H1 (cell line): ENCODE data around the gene AP2A1. TPM values are rescaled to one million over a fixed set of nuclear protein-coding genes. Genes with fewer than 3 reads are reported as not detected.

Experiments
- CTCF ChIA-PET: fragments of 300-600 bp; sonication (Branson Sonifier 250); formaldehyde crosslinking; loops from one replicate; lab custom pipeline; 2021; ENCODE audit not compliant: partially characterized antibody; lab: Charles Lee
- POLR2A ChIA-PET: fragments of 300-600 bp; sonication (Branson Sonifier 250); formaldehyde crosslinking; loops from one replicate; lab custom pipeline; 2021; ENCODE audit warnings: inconsistent platforms; ENCODE audit not compliant: partially characterized antibody; lab: Charles Lee
- DNase-seq, 2 experiments: peaks; one replicate each; pipeline versions ENCODE4 v3.0.0 to v3.0.0-alpha.2; 2010 to 2022; ENCODE audit warnings: low spot score in 2 of 2, low read depth in 1 of 2, mixed read lengths in 1 of 2
- FAIRE-seq: peaks from 2 replicates; lab custom pipeline; 2011; peaks lifted over from hg19 to GRCh38; lab: Jason Lieb, UNC
- H2AFZ ChIP-seq: 2 replicates; pipeline ENCODE4 v1.8.1; 2012; ENCODE audit warnings: low read length, inconsistent platforms
- H2AK5ac ChIP-seq: 2 replicates; pipeline ENCODE4 v1.6.1; 2013; ENCODE audit warnings: low read depth, low read length
- H2BK120ac ChIP-seq: replicated peaks from 2 replicates; pipeline ENCODE3; 2013; ENCODE audit warnings: low read depth, low read length, inconsistent platforms
- H2BK12ac ChIP-seq: 2 replicates; pipeline ENCODE4 v1.6.1; 2013; ENCODE audit warnings: low read depth, low read length
- H2BK15ac ChIP-seq: 2 replicates; pipeline ENCODE4 v1.6.1; 2013; ENCODE audit warnings: low read length
- H2BK20ac ChIP-seq: 2 replicates; pipeline ENCODE4 v1.6.1; 2013; ENCODE audit warnings: low read length
- H2BK5ac ChIP-seq: 2 replicates; pipeline ENCODE4 v1.6.1; 2013; ENCODE audit warnings: low read depth, low read length
- H3K14ac ChIP-seq: 2 replicates; pipeline ENCODE4 v1.6.1; 2013; ENCODE audit warnings: inconsistent platforms; ENCODE audit not compliant: insufficient read length
- H3K18ac ChIP-seq: 2 replicates; pipeline ENCODE4 v1.6.1; 2013; ENCODE audit warnings: low read length; ENCODE audit errors: extremely low read depth
- H3K23ac ChIP-seq: 2 replicates; pipeline ENCODE4 v1.6.1; 2013; ENCODE audit warnings: inconsistent platforms; ENCODE audit not compliant: insufficient read length
- H3K23me2 ChIP-seq: 2 replicates; pipeline ENCODE4 v1.6.1; 2013; ENCODE audit warnings: low read depth, low read length
- H3K27ac ChIP-seq: 2 replicates; pipeline ENCODE4 v1.6.1; 2011; ENCODE audit warnings: low read depth, low read length, inconsistent platforms
- H3K27me3 ChIP-seq, 4 experiments: replicated peaks in 1 of 4; 1 replicate in 1 of 4; 2 replicates in 3 of 4; pipeline versions ENCODE4 v1.6.1 to v1.8.1; 2011 to 2013; ENCODE audit warnings: low read length in 3 of 4, mild to moderate bottlenecking in 3 of 4, inconsistent platforms in 2 of 4, mixed read lengths in 2 of 4, moderate library complexity in 1 of 4; ENCODE audit not compliant: control insufficient read depth in 3 of 4, insufficient read depth in 3 of 4; ENCODE audit errors: extremely low read depth in 1 of 4
- H3K36me3 ChIP-seq, 4 experiments: 2 replicates each; pipeline versions ENCODE4 v1.6.1 to v1.8.1; 2011 to 2013; ENCODE audit warnings: mild to moderate bottlenecking in 4 of 4, low read length in 3 of 4, moderate library complexity in 2 of 4, control low read depth in 1 of 4, inconsistent platforms in 1 of 4; ENCODE audit not compliant: insufficient read depth in 4 of 4, control insufficient read depth in 2 of 4
- H3K4ac ChIP-seq: replicated peaks from 2 replicates; pipeline ENCODE3; 2013; ENCODE audit warnings: low read length, low read depth, mixed read lengths, inconsistent platforms; ENCODE audit not compliant: insufficient read length
- H3K4me1 ChIP-seq, 4 experiments: replicated peaks in 1 of 4; 1 replicate in 1 of 4; 2 replicates in 3 of 4; pipeline versions ENCODE4 v1.6.1 to v1.8.1; 2011 to 2013; ENCODE audit warnings: low read length in 3 of 4, inconsistent platforms in 2 of 4, mixed read lengths in 1 of 4; ENCODE audit not compliant: insufficient read depth in 4 of 4, control insufficient read depth in 3 of 4
- H3K4me2 ChIP-seq, 2 experiments: 2 replicates each; pipeline versions ENCODE4 v1.6.1 to v1.8.1; 2011 to 2013; ENCODE audit warnings: low read depth in 2 of 2, low read length in 2 of 2, control low read depth in 1 of 2, inconsistent platforms in 1 of 2, mild to moderate bottlenecking in 1 of 2; ENCODE audit not compliant: insufficient read depth in 1 of 2
- H3K4me3 ChIP-seq, 4 experiments: fragments of 200-600, 300-600 bp in 1 of 4; sonication (generic), shearing (Covaris generic), sonication (Bioruptor Twin) in 1 of 4; 2 replicates each; pipeline versions ENCODE4 v1.5.1 to v1.8.1; 2011 to 2016; ENCODE audit warnings: low read length in 4 of 4, low read depth in 3 of 4, control low read depth in 2 of 4, inconsistent platforms in 2 of 4, mild to moderate bottlenecking in 2 of 4, mixed read lengths in 1 of 4, moderate library complexity in 1 of 4; ENCODE audit not compliant: insufficient read depth in 2 of 4; ENCODE audit errors: extremely low read depth in 1 of 4
- H3K56ac ChIP-seq: replicated peaks from 2 replicates; pipeline ENCODE3; 2013; ENCODE audit warnings: low read depth, mild to moderate bottlenecking, mixed read lengths, low read length, inconsistent platforms; ENCODE audit not compliant: insufficient read length
- H3K79me1 ChIP-seq: 2 replicates; pipeline ENCODE4 v1.6.1; 2013; ENCODE audit warnings: low read depth, low read length, control low read depth
- H3K79me2 ChIP-seq, 2 experiments: 2 replicates each; pipeline versions ENCODE4 v1.6.1 to v1.8.1; 2012 to 2013; ENCODE audit warnings: low read length in 2 of 2, mild to moderate bottlenecking in 2 of 2, inconsistent platforms in 1 of 2; ENCODE audit not compliant: insufficient read depth in 2 of 2, control insufficient read depth in 1 of 2
- H3K9ac ChIP-seq, 4 experiments: replicated peaks in 1 of 4; 1 replicate in 1 of 4; 2 replicates in 3 of 4; pipeline versions ENCODE4 v1.6.1 to v1.8.1; 2011 to 2013; ENCODE audit warnings: low read depth in 3 of 4, low read length in 3 of 4, control low read depth in 2 of 4, mild to moderate bottlenecking in 2 of 4, moderate library complexity in 2 of 4, inconsistent platforms in 1 of 4; ENCODE audit errors: extremely low read depth in 1 of 4
- H3K9me3 ChIP-seq, 2 experiments: 2 replicates each; pipeline versions ENCODE4 v1.6.1 to v1.8.1; 2012 to 2013; ENCODE audit warnings: mild to moderate bottlenecking in 2 of 2, moderate library complexity in 2 of 2, control low read depth in 1 of 2, inconsistent platforms in 1 of 2, low read depth in 1 of 2, low read length in 1 of 2, mixed read lengths in 1 of 2; ENCODE audit not compliant: insufficient read depth in 2 of 2
- H4K20me1 ChIP-seq, 2 experiments: replicated peaks in 1 of 2; 2 replicates each; pipeline versions ENCODE3 to v1.8.1; 2011 to 2013; ENCODE audit warnings: inconsistent platforms in 2 of 2, low read length in 2 of 2, mild to moderate bottlenecking in 1 of 2; ENCODE audit not compliant: insufficient read depth in 2 of 2, control insufficient read depth in 1 of 2
- H4K5ac ChIP-seq: 2 replicates; pipeline ENCODE4 v1.6.1; 2013; ENCODE audit warnings: low read length, low read depth, mixed read lengths, inconsistent platforms; ENCODE audit not compliant: insufficient read length
- H4K8ac ChIP-seq: 2 replicates; pipeline ENCODE4 v1.8.0; 2013; ENCODE audit warnings: mild to moderate bottlenecking, moderate library complexity, low read length, inconsistent platforms; ENCODE audit not compliant: insufficient read depth; ENCODE audit errors: extremely low read depth
- H4K91ac ChIP-seq: replicated peaks from 2 replicates; pipeline ENCODE3; 2013; ENCODE audit warnings: low read length, mixed read lengths, inconsistent platforms; ENCODE audit not compliant: insufficient read length
- ASH2L ChIP-seq: fragments of 200-600, 300-600 bp; sonication (generic); IDR thresholded peaks from one replicate; pipeline ENCODE4 v1.7.1; 2017; ENCODE audit warnings: low read length
- ATF3 ChIP-seq: IDR thresholded peaks from 2 replicates; pipeline ENCODE4 v1.6.1; 2011; ENCODE audit warnings: low read depth, mild to moderate bottlenecking, low read length; ENCODE audit not compliant: insufficient read depth
- CEBPB ChIP-seq: IDR thresholded peaks from 2 replicates; pipeline ENCODE4 v1.6.1; 2012; ENCODE audit warnings: low read depth, low read length
- CTBP2 ChIP-seq: IDR thresholded peaks from 2 replicates; pipeline ENCODE4 v1.7.0; 2011; ENCODE audit warnings: borderline replicate concordance, mild to moderate bottlenecking, moderate library complexity, mixed read lengths, low read length; ENCODE audit not compliant: insufficient read depth, insufficient read length
- E2F6 ChIP-seq: IDR thresholded peaks from 2 replicates; pipeline ENCODE4 v1.6.1; 2012; ENCODE audit warnings: inconsistent platforms
- EGR1 ChIP-seq: IDR thresholded peaks from 2 replicates; pipeline ENCODE4 v1.6.1; 2011; ENCODE audit warnings: low read depth, low read length, borderline replicate concordance
- EZH2 ChIP-seq: fragments of 200-600 bp; sonication (generic); IDR thresholded peaks from 2 replicates; pipeline ENCODE4 v1.7.1; 2012; ENCODE audit warnings: low read depth, mild to moderate bottlenecking, moderate library complexity, low read length, inconsistent platforms; ENCODE audit not compliant: severe bottlenecking
- MAFK ChIP-seq: IDR thresholded peaks from 2 replicates; pipeline ENCODE4 v1.6.1; 2012; ENCODE audit warnings: low read depth, mild to moderate bottlenecking, improper control_type of control experiment, low read length
- MAX ChIP-seq: IDR thresholded peaks from 2 replicates; pipeline ENCODE4 v1.6.1; 2012; ENCODE audit warnings: inconsistent platforms
- RAD21 ChIP-seq, 2 experiments: IDR thresholded peaks in 1 of 2; conservative IDR thresholded peaks in 1 of 2; 2 replicates each; pipeline ENCODE4 v1.6.1; 2011; ENCODE audit warnings: low read depth in 2 of 2, low read length in 2 of 2, improper control_type of control experiment in 1 of 2, inconsistent platforms in 1 of 2, mild to moderate bottlenecking in 1 of 2, moderate library complexity in 1 of 2
- RBBP5 ChIP-seq: IDR thresholded peaks from 2 replicates; pipeline ENCODE4 v1.7.1; 2012; ENCODE audit warnings: low read depth, mild to moderate bottlenecking, inconsistent platforms, low read length, moderate library complexity, borderline replicate concordance
- SRF ChIP-seq: IDR thresholded peaks from 2 replicates; pipeline ENCODE4 v1.6.1; 2011; ENCODE audit warnings: mild to moderate bottlenecking, low read depth, low read length, moderate library complexity
- WGBS, 2 experiments: shearing (Covaris generic) in 1 of 2; methylation state at CpG; one replicate each; pipeline versions ENCODE4 v1.1.6 to v1.1.7; 2013 to 2015; ENCODE audit warnings: low lambda C conversion rate in 2 of 2, mixed read lengths in 2 of 2, inconsistent platforms in 1 of 2, low coverage in 1 of 2, missing lambda C conversion rate in 1 of 2; ENCODE audit not compliant: insufficient replicate concordance in 2 of 2, insufficient coverage in 1 of 2, insufficient read length in 1 of 2; ENCODE audit errors: extremely low coverage in 1 of 2, missing lambda C conversion rate in 1 of 2; 5-methylcytosine and 5-hydroxymethylcytosine counted together
- polyA plus RNA-seq, 7 experiments: library from polyadenylated mRNA; depleted of rRNA in 3 of 7; stranded (reverse) in 5 of 7; unstranded in 2 of 7; fragments of >200 nt in 5 of 7; fragments of 200-250 nt in 2 of 7; gene quantifications; 1 replicate in 5 of 7; 2 replicates in 1 of 7; 4 replicates in 1 of 7; pipeline versions ENCODE4 v1.2.1 to v1.2.3, GENCODE V29; 2011 to 2013; ENCODE audit warnings: missing spikeins in 2 of 7, mixed read lengths in 2 of 7
- total RNA-seq: library from RNA; stranded (reverse); fragmentation: NEBNext Ultra II Directional; extraction: Animal tissue kit (Norgen Biotek cat#: 25700); gene quantifications from 2 replicates; pipeline ENCODE4 v1.2.1, GENCODE V29; 2021

The AP2A1 gene
- total and polyA plus RNA-seq, 2 of the 8 experiments (the other 6 are each of a cell fraction or from before 2014, with no cell fraction given): 105 to 106 TPM

DNA sequence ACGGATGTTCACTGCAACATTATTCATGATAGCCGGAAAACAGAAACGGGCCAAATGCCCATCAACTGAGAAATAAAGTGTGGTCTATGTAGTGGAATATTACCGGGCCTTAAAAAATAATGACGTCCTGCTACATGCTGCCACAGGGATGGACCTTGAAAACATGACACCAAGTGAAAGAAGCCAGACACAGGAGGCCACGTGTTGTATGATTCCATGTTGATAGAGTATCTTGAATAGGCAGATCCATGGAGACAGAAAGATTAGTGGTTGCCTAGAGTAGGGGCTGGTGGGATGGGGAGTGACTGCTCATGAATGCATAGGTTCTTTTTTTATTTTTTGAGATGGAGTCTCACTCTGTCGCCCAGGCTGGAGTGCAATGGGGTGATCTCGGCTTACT, 3.7 kb downstream of the AP2A1 start:
- Histone ChIP-seq H3K9ac (no peak overlapping the region; a peak in 1 of 7 replicates), H2BK5ac (no peak overlapping the region), H3K56ac (no peak overlapping the region), H3K9me3 (no peaks in the 10 kb centered on the region), H3K4me3 (no peak overlapping the region), H4K91ac (no peak overlapping the region), H3K79me2 (peaks cover 0 to 24% of the 10 kb centered on the region in 2 experiments; a peak in 2 of 4 replicates), H3K4me2 (no peak overlapping the region), H2BK120ac (no peak overlapping the region), H2AFZ (no peak overlapping the region), H4K8ac (no peak overlapping the region), H4K20me1 (peaks cover 2 to 7% of the 10 kb centered on the region in 2 experiments), H3K36me3 (no peaks in the 10 kb centered on the region; a peak in 1 of 8 replicates), H4K5ac (no peak overlapping the region), H3K4ac (no peak overlapping the region), H3K79me1 (peaks cover 30% of the 10 kb centered on the region), H2AK5ac (no peak overlapping the region), H3K18ac (no peak overlapping the region), H3K27ac (no peak overlapping the region), H3K23ac (no peak overlapping the region), H3K27me3 (no peaks in the 10 kb centered on the region), H3K4me1 (peaks cover 0 to 7% (median 2%) of the 10 kb centered on the region in 4 experiments; a peak in 4 of 7 replicates), H3K14ac (no peak overlapping the region), H2BK15ac (no peak overlapping the region), H2BK20ac (no peak overlapping the region), H3K23me2 (peaks cover 11% of the 10 kb centered on the region), H2BK12ac (no peak overlapping the region)
- FAIRE-seq: no peak
- CTCF ChIA-PET: no interaction called here
- WGBS, 2 experiments: 93% methylated on average over 8 of the region's 8 CpGs; no CpG with 5 or more reads in 1 of the 2 experiments
- no peak for DNase-seq
- POLR2A ChIA-PET: interaction anchor here (0.9 kb wide), 1 partner anchor 23 kb away, joined by 4 read pairs; no protein-coding TSS in a partner anchor
- no peak for TF ChIP-seq E2F6
- TF ChIP-seq MAX: no peak
- TF ChIP-seq SRF: no peak
- TF ChIP-seq EZH2: no peak
- TF ChIP-seq EGR1: no peak
- no peak for TF ChIP-seq RAD21 (IDR thresholded peaks at IDR 0.05 in 1 of 2, conservative IDR thresholded peaks at IDR 0.05 in 1 of 2; ENCODE audit: low read depth in 2 of 2, low read length in 2 of 2)
- TF ChIP-seq ASH2L: no peak
- TF ChIP-seq RBBP5: no peak
- no peak for TF ChIP-seq ATF3
- no peak for TF ChIP-seq CTBP2
- no peak for TF ChIP-seq CEBPB
- no peak for TF ChIP-seq MAFK
